ENCODE measurements around the gene S100PBP. TPM values are rescaled to one million over a fixed set of nuclear protein-coding genes. Genes with fewer than 3 reads are reported as not detected.
A peak's percentile ranks its signal among the peaks of the same experiment; 100 is the strongest.

The S100PBP gene
- total RNA-seq, 1 donor, result 46.6 TPM

DNA sequence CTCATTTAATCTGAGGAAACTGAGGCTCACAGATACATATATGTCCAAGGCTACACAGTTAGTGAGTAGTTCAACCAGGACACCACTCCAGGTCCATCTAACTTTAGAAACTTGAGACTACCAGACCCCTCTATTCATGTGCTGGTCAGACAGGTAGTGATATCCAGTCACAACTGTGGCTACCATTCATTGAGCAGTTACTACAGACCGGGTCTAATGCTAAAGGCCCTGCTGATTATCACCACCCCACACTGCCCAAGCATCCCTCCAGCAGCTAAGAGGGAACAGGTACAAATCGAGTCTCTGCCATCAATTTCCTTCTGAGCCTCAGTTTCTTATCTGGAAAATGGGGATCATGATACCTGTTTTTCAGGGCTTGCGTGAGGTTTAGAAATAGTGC is 74.2 kb downstream of the S100PBP start:
- H3K4me3 ChIP-seq (ENCODE audit: low read depth, low read length), result no peak overlapping the region
- no peak for DNase-seq (ENCODE audit: low read depth)
- TF ChIP-seq, protein P1, sequence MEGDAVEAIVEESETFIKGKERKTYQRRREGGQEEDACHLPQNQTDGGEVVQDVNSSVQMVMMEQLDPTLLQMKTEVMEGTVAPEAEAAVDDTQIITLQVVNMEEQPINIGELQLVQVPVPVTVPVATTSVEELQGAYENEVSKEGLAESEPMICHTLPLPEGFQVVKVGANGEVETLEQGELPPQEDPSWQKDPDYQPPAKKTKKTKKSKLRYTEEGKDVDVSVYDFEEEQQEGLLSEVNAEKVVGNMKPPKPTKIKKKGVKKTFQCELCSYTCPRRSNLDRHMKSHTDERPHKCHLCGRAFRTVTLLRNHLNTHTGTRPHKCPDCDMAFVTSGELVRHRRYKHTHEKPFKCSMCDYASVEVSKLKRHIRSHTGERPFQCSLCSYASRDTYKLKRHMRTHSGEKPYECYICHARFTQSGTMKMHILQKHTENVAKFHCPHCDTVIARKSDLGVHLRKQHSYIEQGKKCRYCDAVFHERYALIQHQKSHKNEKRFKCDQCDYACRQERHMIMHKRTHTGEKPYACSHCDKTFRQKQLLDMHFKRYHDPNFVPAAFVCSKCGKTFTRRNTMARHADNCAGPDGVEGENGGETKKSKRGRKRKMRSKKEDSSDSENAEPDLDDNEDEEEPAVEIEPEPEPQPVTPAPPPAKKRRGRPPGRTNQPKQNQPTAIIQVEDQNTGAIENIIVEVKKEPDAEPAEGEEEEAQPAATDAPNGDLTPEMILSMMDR (IDR thresholded peaks at IDR 0.05; ENCODE audit: insufficient read depth, low read depth, low read length), result no peak

DNA sequence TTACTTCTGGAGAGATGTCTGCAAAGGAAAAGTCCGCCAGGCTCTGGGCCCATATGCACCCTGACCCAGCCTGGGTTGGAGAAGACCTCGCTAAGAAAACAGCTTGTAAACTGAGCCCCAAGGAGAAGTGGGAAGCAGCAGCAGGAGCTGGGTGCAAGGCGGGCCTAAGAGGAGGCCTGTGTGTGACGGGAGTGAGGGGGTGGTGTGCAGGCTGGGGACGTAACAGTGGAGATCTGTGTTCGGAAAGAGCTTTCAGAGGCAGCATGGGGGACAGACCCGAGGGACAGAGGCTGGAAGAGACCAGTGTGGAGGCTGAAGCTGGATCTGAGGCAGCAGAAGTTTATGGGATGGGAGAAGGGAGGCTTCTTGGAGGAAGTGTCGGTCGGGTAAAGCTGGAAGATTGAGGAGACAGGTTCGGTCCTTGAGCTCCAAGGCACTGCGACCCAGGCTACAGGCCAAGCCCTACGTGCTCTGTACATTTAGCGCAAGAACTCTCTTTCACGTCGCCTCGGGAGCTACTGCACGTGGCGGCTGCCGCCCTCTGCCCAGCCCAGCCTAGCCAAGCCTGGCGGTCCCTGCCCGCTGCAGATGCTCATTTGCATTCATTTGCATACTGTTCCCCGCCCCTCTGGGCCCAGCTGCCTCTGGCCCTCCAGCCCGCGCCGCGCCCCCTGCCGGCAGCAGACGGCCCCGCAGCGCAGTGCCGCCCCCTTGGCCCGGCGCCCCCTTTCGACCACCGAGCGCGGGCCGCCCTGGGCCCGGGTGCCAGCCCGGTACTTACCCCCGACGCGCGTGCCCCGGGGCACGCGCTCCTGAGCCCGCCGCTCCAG is 75.1 kb downstream of the S100PBP start:
- DNase-seq (ENCODE audit: low read depth), result peak; percentile 18
- peak overlapping the region; percentile 60 for H3K4me3 ChIP-seq (ENCODE audit: low read depth, low read length)
- TF ChIP-seq, protein P1 (IDR thresholded peaks at IDR 0.05; ENCODE audit: insufficient read depth, low read depth, low read length), result no peak

DNA sequence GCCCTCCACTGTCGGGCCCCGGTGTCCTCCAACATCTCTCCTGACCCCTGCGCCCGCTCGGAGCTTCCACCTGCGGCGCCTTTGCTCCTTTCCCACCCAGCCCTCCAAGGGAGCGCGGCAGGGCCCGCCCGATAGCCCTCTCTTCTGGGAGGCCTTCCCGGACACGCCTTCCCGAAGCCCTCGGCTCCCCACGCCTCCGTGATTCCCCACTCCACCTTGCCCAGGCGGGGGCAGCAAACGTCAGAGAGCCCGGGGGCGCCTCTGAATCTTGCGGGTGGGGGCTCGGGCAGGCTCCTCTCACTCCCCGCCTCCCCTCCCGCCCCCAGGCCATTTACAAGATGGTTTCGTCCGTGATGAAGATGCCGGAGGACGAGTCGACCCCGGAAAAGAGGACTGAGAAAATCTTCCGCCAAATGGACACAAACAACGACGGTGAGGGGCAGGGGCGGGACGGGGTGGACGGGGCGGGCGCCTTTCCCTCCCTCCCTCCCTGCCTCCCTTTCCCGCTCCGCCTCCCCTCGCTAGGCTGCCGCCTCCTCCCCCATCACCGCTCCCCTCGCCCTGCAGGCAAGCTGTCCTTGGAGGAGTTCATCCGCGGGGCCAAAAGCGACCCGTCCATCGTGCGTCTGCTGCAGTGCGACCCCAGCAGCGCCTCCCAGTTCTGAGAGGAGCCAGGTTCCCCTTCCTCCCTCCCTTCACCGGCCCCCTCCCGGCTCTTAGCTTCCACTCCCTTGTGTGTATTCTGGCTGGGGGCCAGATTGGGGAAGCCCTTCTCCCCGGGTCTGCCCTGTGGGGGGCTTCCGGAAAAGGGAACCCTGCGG is 76.0 kb downstream of the S100PBP start:
- TF ChIP-seq, protein P1 (IDR thresholded peaks at IDR 0.05; ENCODE audit: insufficient read depth, low read depth, low read length), result no peak
- peak overlapping the region; percentile 60 for H3K4me3 ChIP-seq (ENCODE audit: low read depth, low read length)
- DNase-seq (ENCODE audit: low read depth), result peak; percentile 21

DNA sequence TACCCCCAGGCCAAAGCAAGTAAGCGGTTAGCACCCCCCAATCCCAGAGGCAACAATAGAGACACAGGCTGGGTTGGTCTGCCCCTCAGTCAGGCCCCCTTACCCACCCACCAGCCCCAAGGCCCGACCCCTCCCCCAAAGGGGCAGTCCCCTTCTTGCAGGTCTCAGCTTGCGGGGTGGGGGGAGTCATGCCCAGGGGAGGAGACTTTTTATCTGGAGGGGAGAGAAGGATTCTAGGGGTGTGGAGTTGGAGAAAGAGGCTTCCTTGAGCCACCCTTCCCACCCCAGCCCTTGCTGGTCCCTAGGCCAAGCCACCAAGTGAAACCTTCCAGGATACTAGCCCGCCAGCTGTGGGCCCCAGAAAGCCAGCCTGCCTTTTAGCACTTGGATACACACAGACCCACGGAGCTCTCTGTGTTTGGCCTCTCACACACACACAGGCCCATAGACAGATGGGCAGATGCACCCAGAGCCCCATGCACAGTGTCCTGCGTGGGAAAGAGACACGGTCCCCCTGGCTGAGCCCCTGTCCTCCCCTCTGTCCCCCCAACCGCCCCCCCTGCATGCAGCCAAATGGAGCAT is 76.7 kb downstream of the S100PBP start:
- H3K4me3 ChIP-seq (ENCODE audit: low read depth, low read length), result no peak overlapping the region

DNA sequence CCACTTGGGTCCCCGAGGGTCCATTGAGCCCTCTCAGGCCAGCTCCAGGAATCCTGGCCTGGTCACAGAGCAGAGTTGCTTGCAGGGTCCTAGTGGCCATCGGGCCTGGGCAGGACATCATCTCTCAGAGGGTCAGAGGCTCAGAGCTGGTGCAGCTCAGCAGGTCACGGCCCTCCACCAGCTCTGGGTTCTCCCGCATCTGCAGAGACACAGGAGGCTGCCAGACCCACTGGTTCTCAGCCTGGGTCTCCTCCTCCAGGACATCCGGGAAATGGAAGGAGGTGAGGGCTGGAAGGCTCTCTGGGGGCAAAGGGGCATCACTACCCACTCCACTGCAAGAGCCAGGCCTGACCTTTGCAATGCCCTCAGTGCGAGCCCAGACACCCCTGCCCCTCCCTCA is 77.2 kb downstream of the S100PBP start:
- no peak overlapping the region for H3K4me3 ChIP-seq (ENCODE audit: low read depth, low read length)
- DNase-seq (ENCODE audit: low read depth), result no peak
- TF ChIP-seq, protein P1 (IDR thresholded peaks at IDR 0.05; ENCODE audit: insufficient read depth, low read depth, low read length), result no peak

More for the DNA sequence above, 76.7 kb downstream of the S100PBP start:
- TF ChIP-seq, protein P1 (IDR thresholded peaks at IDR 0.05; ENCODE audit: insufficient read depth, low read depth, low read length), result no peak
- DNase-seq (ENCODE audit: low read depth), result no peak

DNA sequence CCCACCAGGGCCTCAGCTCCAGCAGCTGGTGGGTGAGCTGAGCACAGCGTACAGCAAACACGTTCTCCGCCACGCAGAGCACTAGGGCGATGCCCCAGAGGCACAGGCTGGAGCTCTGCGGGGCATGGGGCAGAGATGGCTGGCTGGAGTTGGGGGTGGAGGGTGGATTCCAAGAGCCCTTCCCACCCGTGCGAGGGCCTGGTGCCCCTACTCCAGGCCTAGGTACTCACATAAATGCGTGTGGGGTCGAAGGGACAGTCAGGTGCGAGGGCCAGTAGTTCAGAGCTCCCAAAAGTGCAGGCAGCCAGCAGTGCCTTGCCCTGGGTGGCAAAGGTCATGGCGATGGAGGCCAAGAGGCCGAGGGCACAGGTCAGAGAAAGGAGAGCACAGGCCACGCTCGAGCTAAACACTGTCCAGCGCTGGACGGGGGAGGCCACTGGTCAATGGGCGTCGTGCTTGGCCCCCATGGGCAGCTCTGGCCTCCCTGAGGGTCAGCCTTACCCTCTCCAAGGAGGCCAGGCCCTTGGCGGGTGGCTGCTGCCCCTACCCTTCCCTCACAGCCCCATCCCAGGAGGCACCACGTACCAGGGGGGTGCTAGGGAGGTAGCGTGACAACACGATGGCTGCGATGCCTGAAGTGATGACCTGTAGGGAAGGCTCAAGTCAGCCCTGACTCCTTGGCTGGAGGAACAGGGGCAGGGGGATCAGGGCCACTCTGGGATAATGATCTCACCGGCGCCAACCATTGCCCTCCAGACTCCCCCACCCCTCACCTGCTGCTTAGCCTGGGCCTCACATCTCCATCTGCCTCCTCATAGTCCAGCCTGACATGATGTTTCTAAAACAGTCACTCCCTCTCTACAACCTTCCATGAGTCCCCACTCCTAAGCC is 78.1 kb downstream of the S100PBP start:
- TF ChIP-seq, protein P1 (IDR thresholded peaks at IDR 0.05; ENCODE audit: insufficient read depth, low read depth, low read length), result no peak
- DNase-seq (ENCODE audit: low read depth), result no peak
- H3K4me3 ChIP-seq (ENCODE audit: low read depth, low read length), result no peak overlapping the region
